Adrenal gland (tissue), 5 donors: ENCODE results near the gene CWC22.

Experiments
- CTCF ChIP-seq, 6 experiments: fragments of 450-650 bp in 4 of 6; fragments of 200-600 bp in 2 of 6; sonication (generic) in 1 of 6; IDR thresholded peaks; 1 replicate in 5 of 6; 2 replicates in 1 of 6; pipeline versions ENCODE4 v1.5.1 to v1.8.0; 2016 to 2021; ENCODE audit warnings: antibody characterized with exemption in 6 of 6, mild to moderate bottlenecking in 2 of 6, moderate library complexity in 1 of 6
- POLR2A ChIP-seq, 2 donors: fragments of 450-650 bp; IDR thresholded peaks; one replicate each; pipeline ENCODE4 v1.6.1; 2017; ENCODE audit warnings: antibody characterized with exemption in 2 of 2, mild to moderate bottlenecking in 2 of 2, moderate library complexity in 1 of 2
- donor health status: DM: no; HTN: no; CAD: no.

- TF ChIP-seq CTCF (IDR thresholded peaks at IDR 0.05), result no peak
- no peak for TF ChIP-seq POLR2A (IDR thresholded peaks at IDR 0.05)
Observed at GRCh38 chr2:179900655-179901054, 106.4 kb downstream of the CWC22 start.
